ENCODE measurements around the gene MXD1. TPM values are rescaled to one million over a fixed set of nuclear protein-coding genes. Genes with fewer than 3 reads are reported as not detected.

Gene MXD1
- total and polyA plus RNA-seq, 12 donors, result 1.7 to 12.1 (median 7.1) TPM

DNA sequence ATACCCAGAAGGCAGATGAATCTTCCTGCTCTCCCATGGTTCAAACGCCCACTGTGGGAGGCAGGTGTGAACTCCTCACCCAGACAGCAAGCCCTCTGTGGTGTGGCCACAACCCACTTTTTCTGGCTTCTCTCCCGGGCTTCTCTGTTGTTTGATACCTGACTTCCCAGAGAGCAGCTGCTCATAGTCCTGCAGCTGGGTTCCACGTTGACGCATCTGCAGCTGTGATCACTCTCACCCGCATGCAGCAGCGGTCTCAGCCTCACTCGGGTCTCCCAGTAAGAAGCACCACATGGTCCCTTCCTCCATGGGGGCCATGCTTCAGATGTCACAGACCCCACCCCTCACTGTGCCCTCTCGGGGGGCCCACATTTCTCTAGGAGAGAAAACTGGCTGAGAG is 43.1 kb downstream of the MXD1 start:
- no peaks in the 10 kb centered on the region for H3K4me1 ChIP-seq (replicated peaks in 1 of 2)
- no peak overlapping the region for H3K4me3 ChIP-seq
- H3K9me3 ChIP-seq (replicated peaks in 1 of 3), result no peaks in the 10 kb centered on the region
- H3K27ac ChIP-seq, result no peak overlapping the region
- H3K36me3 ChIP-seq (replicated peaks in 1 of 2), result no peaks in the 10 kb centered on the region
- no peak for TF ChIP-seq POLR2A (IDR thresholded peaks at IDR 0.05)
- TF ChIP-seq, protein P1, sequence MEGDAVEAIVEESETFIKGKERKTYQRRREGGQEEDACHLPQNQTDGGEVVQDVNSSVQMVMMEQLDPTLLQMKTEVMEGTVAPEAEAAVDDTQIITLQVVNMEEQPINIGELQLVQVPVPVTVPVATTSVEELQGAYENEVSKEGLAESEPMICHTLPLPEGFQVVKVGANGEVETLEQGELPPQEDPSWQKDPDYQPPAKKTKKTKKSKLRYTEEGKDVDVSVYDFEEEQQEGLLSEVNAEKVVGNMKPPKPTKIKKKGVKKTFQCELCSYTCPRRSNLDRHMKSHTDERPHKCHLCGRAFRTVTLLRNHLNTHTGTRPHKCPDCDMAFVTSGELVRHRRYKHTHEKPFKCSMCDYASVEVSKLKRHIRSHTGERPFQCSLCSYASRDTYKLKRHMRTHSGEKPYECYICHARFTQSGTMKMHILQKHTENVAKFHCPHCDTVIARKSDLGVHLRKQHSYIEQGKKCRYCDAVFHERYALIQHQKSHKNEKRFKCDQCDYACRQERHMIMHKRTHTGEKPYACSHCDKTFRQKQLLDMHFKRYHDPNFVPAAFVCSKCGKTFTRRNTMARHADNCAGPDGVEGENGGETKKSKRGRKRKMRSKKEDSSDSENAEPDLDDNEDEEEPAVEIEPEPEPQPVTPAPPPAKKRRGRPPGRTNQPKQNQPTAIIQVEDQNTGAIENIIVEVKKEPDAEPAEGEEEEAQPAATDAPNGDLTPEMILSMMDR (IDR thresholded peaks at IDR 0.05), result no peak
- H3K27me3 ChIP-seq, result no peaks in the 10 kb centered on the region
- DNase-seq, result no peak
- intact Hi-C loops (cut with DNase I), result no loop called here
- 58 to 83% (median 69%) methylated on average over 8 of the region's 8 CpGs for WGBS, 4 donors

- DNase-seq, result no peak
- no peak overlapping the region for H3K4me3 ChIP-seq
- intact Hi-C loops (cut with DNase I), result no loop called here
- no peaks in the 10 kb centered on the region for H3K4me1 ChIP-seq (replicated peaks in 1 of 2)
- 74 to 80% (median 76%) methylated on average over 6 of the region's 6 CpGs for WGBS, 4 donors
- H3K27ac ChIP-seq, result no peak overlapping the region
- no peaks in the 10 kb centered on the region for H3K27me3 ChIP-seq
- no peaks in the 10 kb centered on the region for H3K36me3 ChIP-seq (replicated peaks in 1 of 2)
- no peaks in the 10 kb centered on the region for H3K9me3 ChIP-seq (replicated peaks in 1 of 3)
- TF ChIP-seq, protein P1 (IDR thresholded peaks at IDR 0.05), result no peak
- TF ChIP-seq POLR2A (IDR thresholded peaks at IDR 0.05), result no peak
Measured at GRCh38 chr2:69958480-69958879, 43.6 kb downstream of the MXD1 start.

DNA sequence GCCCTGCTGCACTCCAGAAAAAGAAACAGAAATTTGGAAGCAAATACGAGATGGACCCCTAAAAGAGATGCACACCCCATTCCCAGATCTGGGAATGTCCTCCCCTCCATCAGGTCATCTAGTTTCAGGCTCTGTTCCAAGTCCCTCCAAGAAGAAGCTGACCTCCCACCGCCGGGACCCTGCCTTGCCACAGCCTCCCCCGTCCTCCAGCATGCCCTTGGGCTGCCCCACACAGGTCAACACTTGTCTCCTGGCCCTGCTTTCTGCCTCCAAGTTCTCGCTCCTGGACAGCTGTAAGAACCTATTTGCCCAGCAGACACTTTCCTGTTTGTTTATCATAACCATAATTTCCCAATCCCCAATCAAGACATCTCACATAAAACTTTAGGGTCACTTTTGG is 44.5 kb downstream of the MXD1 start:
- DNase-seq, result peak in 1 of 7 donors; percentile 14
- no peak overlapping the region for H3K27ac ChIP-seq
- intact Hi-C loops (cut with DNase I), result no loop called here
- H3K4me1 ChIP-seq (replicated peaks in 1 of 2), result no peaks in the 10 kb centered on the region
- TF ChIP-seq, protein P1 (IDR thresholded peaks at IDR 0.05), result no peak
- TF ChIP-seq POLR2A (IDR thresholded peaks at IDR 0.05), result no peak
- no peaks in the 10 kb centered on the region for H3K27me3 ChIP-seq
- H3K36me3 ChIP-seq (replicated peaks in 1 of 2), result no peaks in the 10 kb centered on the region
- no peaks in the 10 kb centered on the region for H3K9me3 ChIP-seq (replicated peaks in 1 of 3)
- H3K4me3 ChIP-seq, result no peak overlapping the region
- WGBS, 4 donors, result 77 to 82% (median 79%) methylated on average over 5 of the region's 5 CpGs

DNA sequence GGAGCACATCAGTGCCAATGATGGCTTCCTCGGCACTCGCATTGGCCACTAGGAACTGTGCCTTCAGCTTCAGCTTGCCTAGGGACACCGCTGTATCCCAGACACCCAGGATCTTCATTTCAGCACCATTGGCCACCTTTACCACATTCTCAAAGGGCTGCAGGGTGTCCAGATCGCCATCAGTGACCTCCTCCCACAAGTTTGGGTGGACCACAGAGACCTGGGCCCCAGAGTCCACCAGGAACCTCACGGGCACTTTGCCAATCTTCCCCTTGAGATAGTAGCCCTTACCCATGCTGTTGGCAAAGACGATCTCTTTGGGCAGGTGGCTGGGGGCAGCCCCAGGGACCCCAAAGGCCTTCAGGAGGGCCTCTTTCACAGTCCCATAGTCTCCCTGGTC is 45.9 kb downstream of the MXD1 start:
- DNase-seq, result peak in 1 of 7 donors; percentile 7
- H3K4me3 ChIP-seq, result no peak overlapping the region
- H3K36me3 ChIP-seq (replicated peaks in 1 of 2), result no peaks in the 10 kb centered on the region
- no peak overlapping the region for H3K27ac ChIP-seq
- H3K27me3 ChIP-seq, result no peaks in the 10 kb centered on the region
- no peaks in the 10 kb centered on the region for H3K9me3 ChIP-seq (replicated peaks in 1 of 3)
- intact Hi-C loops (cut with DNase I), result no loop called here
- H3K4me1 ChIP-seq (replicated peaks in 1 of 2), result no peaks in the 10 kb centered on the region
- TF ChIP-seq, protein P1 (IDR thresholded peaks at IDR 0.05), result no peak
- no peak for TF ChIP-seq POLR2A (IDR thresholded peaks at IDR 0.05)
- WGBS, 4 donors, result 95 to 99% (median 95%) methylated on average over 6 of the region's 6 CpGs; no CpG with 5 or more reads in 1 of the 4 donors
